ENCODE results near the gene MTPN. TPM values are rescaled to one million over a fixed set of nuclear protein-coding genes. Genes with fewer than 3 reads are reported as not detected.

The MTPN gene, protein sequence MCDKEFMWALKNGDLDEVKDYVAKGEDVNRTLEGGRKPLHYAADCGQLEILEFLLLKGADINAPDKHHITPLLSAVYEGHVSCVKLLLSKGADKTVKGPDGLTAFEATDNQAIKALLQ
- total RNA-seq: 10 to 100 TPM; 89.3 to 92.6 TPM
- 10 to 100 TPM; 63.0 to 88.8 TPM for polyA plus RNA-seq
- long read RNA-seq, donor 1, transcript MTPN-201 (4 exons, 3,738 nt): major isoform, 17 of 18 reads
- long read RNA-seq, donor 1, partial matches to known transcripts: 0 of 18 reads
- long read RNA-seq, donor 1, other reads (novel, unspliced or antisense): 1 of 18 reads
- long read RNA-seq, donor 2, transcript MTPN-201 (4 exons, 3,738 nt): major isoform, 20 of 22 reads
- long read RNA-seq, donor 2, partial matches to known transcripts: 1 of 22 reads
- long read RNA-seq, donor 2, other reads (novel, unspliced or antisense): 1 of 22 reads

- Histone ChIP-seq H3K27me3 (ENCODE audit: control insufficient read depth in 1 of 2, insufficient read depth in 2 of 2, low read length in 1 of 2) (no peaks in the 10 kb centered on the region), H3K9me3 (ENCODE audit: control insufficient read depth, low read length) (no peaks in the 10 kb centered on the region), H3K27ac (ENCODE audit: low read depth in 1 of 2, low read length in 2 of 2) (peak within 1 kb of the TSS; percentile 20 to 65), H3K4me3 (ENCODE audit: low read length in 2 of 2) (peak within 1 kb of the TSS; percentile 82 to 93), H3K4me1 (ENCODE audit: control insufficient read depth in 1 of 2, insufficient read depth in 2 of 2, low read length in 2 of 2) (peaks cover 2 to 4% of the 10 kb centered on the region in 2 donors), H3K36me3 (ENCODE audit: control insufficient read depth in 1 of 2, insufficient read depth in 2 of 2, low read length in 1 of 2) (no peaks in the 10 kb centered on the region)
- peak; percentile 100 for DNase-seq
- intact Hi-C loops (cut with DNase I): loop anchor here (1.0 to 2.0 kb wide), 2 partner anchors 314 to 315 kb away; partner anchors contain the start of gene STMP1 (in 2 of the 2)
- WGBS, 2 donors: 0 to 1% methylated on average over 46 to 47 of the region's 47 CpGs
- ATAC-seq (ENCODE audit: low FRiP score): peak; percentile 100
These were observed at the start of gene MTPN for GRCh38 chr7:135977007-135977741. TSS of gene MTPN (minus strand) at chr7:135977359. CDS start at chr7:135977100, 259 bp downstream.

DNA sequence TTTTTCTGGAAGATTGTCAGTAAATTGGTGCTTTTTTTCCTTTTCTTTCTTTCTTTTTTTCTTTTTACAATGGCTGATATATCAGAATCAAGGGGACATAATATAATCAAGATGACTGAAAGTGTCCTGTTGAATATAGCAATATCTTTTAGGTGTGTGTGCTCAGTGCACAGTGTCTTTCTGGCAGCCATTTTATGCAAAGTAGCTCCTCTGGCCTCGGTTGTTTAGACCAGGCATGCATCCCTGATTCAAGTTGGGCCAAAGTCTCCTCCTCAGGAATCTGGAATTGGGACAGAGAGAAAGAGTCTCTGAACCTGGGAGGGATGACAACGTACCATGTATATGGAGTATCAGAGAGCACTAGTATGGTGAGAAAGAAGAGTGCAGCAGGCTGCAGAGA lies 49.0 kb upstream of the MTPN start:
- no peaks in the 10 kb centered on the region for H3K4me1 ChIP-seq (ENCODE audit: control insufficient read depth in 1 of 2, insufficient read depth in 2 of 2, low read length in 2 of 2)
- ATAC-seq (ENCODE audit: low FRiP score) (no peak), DNase-seq (no peak)
- no peaks in the 10 kb centered on the region for H3K36me3 ChIP-seq (ENCODE audit: control insufficient read depth in 1 of 2, insufficient read depth in 2 of 2, low read length in 1 of 2)
- no peaks in the 10 kb centered on the region for H3K27me3 ChIP-seq (ENCODE audit: control insufficient read depth in 1 of 2, insufficient read depth in 2 of 2, low read length in 1 of 2)
- WGBS, 2 donors: 81 to 88% methylated on average over 2 of the region's 2 CpGs
- no peak overlapping the region for H3K4me3 ChIP-seq (ENCODE audit: low read length in 2 of 2)
- no peaks in the 10 kb centered on the region for H3K9me3 ChIP-seq (ENCODE audit: control insufficient read depth, low read length)
- intact Hi-C loops (cut with DNase I): no loop called here
- no peak overlapping the region for H3K27ac ChIP-seq (ENCODE audit: low read depth in 1 of 2, low read length in 2 of 2)

GRCh38 chr7:136023134-136023869 lies 46.1 kb upstream of the MTPN start:
- H3K9me3 ChIP-seq (ENCODE audit: control insufficient read depth, low read length): no peaks in the 10 kb centered on the region
- H3K4me1 ChIP-seq (ENCODE audit: control insufficient read depth in 1 of 2, insufficient read depth in 2 of 2, low read length in 2 of 2): no peaks in the 10 kb centered on the region
- H3K27me3 ChIP-seq (ENCODE audit: control insufficient read depth in 1 of 2, insufficient read depth in 2 of 2, low read length in 1 of 2): no peaks in the 10 kb centered on the region
- no peak overlapping the region for H3K4me3 ChIP-seq (ENCODE audit: low read length in 2 of 2)
- H3K27ac ChIP-seq (ENCODE audit: low read depth in 1 of 2, low read length in 2 of 2): no peak overlapping the region
- WGBS, 2 donors: 74 to 78% methylated on average over 2 of the region's 2 CpGs
- no peak for DNase-seq
- no peak for ATAC-seq (ENCODE audit: low FRiP score)
- intact Hi-C loops (cut with DNase I): no loop called here
- H3K36me3 ChIP-seq (ENCODE audit: control insufficient read depth in 1 of 2, insufficient read depth in 2 of 2, low read length in 1 of 2): no peaks in the 10 kb centered on the region

- peaks cover 0 to 1% of the 10 kb centered on the region in 2 donors for H3K27me3 ChIP-seq (ENCODE audit: control insufficient read depth in 1 of 2, insufficient read depth in 2 of 2, low read length in 1 of 2)
- H3K4me1 ChIP-seq (ENCODE audit: control insufficient read depth in 1 of 2, insufficient read depth in 2 of 2, low read length in 2 of 2): no peaks in the 10 kb centered on the region
- 71 to 88% methylated on average over 1 of the region's 1 CpG for WGBS, 2 donors
- H3K36me3 ChIP-seq (ENCODE audit: control insufficient read depth in 1 of 2, insufficient read depth in 2 of 2, low read length in 1 of 2): no peaks in the 10 kb centered on the region
- no peak overlapping the region for H3K27ac ChIP-seq (ENCODE audit: low read depth in 1 of 2, low read length in 2 of 2)
- DNase-seq: no peak
- no peaks in the 10 kb centered on the region for H3K9me3 ChIP-seq (ENCODE audit: control insufficient read depth, low read length)
- intact Hi-C loops (cut with DNase I): no loop called here
- ATAC-seq (ENCODE audit: low FRiP score): no peak
- no peak overlapping the region for H3K4me3 ChIP-seq (ENCODE audit: low read length in 2 of 2)
These were observed 43.4 kb upstream of the MTPN start for GRCh38 chr7:136020556-136020955.

DNA sequence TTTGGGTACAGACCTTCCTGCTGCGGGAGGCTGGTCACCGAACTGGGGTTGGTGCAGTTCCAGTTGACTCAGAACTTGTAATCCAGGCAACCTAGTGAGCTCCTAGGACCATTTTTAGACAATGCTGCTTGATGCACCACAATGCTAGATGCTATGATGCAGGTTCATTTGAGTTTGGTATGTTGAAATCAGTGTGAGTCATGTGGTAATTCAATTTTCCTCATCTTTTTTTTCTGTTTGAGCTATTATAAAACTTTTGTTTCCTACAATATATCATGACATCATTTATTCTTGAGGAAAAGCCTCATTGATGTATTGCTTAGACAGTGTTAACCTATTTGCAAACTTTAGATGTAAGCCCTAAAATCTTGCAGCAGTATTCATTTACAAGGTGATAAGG lies 40.9 kb upstream of the MTPN start:
- Histone ChIP-seq H3K9me3 (ENCODE audit: control insufficient read depth, low read length) (no peaks in the 10 kb centered on the region), H3K4me3 (ENCODE audit: low read length in 2 of 2) (no peak overlapping the region), H3K27ac (ENCODE audit: low read depth in 1 of 2, low read length in 2 of 2) (no peak overlapping the region), H3K4me1 (ENCODE audit: control insufficient read depth in 1 of 2, insufficient read depth in 2 of 2, low read length in 2 of 2) (no peaks in the 10 kb centered on the region), H3K36me3 (ENCODE audit: control insufficient read depth in 1 of 2, insufficient read depth in 2 of 2, low read length in 1 of 2) (no peaks in the 10 kb centered on the region), H3K27me3 (ENCODE audit: control insufficient read depth in 1 of 2, insufficient read depth in 2 of 2, low read length in 1 of 2) (peaks cover 0 to 1% of the 10 kb centered on the region in 2 donors)
- WGBS, 2 donors: 88 to 90% methylated on average over 2 of the region's 2 CpGs
- ATAC-seq (ENCODE audit: low FRiP score) (no peak), DNase-seq (no peak)
- intact Hi-C loops (cut with DNase I): no loop called here

DNA sequence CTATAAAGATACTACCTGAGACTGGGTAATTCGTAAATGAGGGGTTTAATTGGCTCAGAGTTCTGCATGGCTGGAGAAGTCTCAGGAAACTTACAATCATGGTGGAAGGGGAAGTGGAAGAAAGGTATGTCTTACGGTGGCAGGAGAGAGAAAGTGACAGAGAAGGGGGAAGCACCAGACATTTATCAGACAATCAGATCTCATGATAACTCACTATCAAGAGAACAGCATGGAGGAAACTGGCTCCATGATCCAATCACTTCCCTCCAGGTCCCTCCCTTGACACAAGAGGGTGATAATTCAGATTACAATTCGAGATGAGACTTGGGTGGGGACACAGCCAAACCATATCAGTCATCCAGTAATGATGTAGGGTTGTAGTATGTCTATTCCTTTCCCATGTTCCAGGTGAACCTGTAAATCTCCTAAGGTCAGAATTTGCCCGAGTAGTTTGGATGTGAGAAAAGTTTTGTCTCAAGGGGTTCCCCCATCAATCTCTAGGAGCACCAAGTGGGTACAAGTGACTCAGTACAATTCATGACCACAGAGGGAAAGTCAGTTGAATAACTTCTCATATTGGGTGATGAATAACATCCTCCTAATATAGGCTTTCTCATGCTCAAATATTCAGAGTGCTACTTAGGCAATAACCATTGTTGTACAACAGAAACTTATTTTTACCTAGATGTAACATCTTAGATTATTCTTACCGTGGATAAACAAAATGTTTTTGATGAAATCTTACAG lies 39.7 kb upstream of the MTPN start:
- H3K4me1 ChIP-seq (ENCODE audit: control insufficient read depth in 1 of 2, insufficient read depth in 2 of 2, low read length in 2 of 2): no peaks in the 10 kb centered on the region
- peaks cover 0 to 1% of the 10 kb centered on the region in 2 donors for H3K27me3 ChIP-seq (ENCODE audit: control insufficient read depth in 1 of 2, insufficient read depth in 2 of 2, low read length in 1 of 2)
- H3K9me3 ChIP-seq (ENCODE audit: control insufficient read depth, low read length): no peaks in the 10 kb centered on the region
- ATAC-seq (ENCODE audit: low FRiP score): no peak
- 71 to 74% methylated on average over 5 of the region's 5 CpGs for WGBS, 2 donors
- no peak overlapping the region for H3K27ac ChIP-seq (ENCODE audit: low read depth in 1 of 2, low read length in 2 of 2)
- intact Hi-C loops (cut with DNase I): no loop called here
- no peak overlapping the region for H3K4me3 ChIP-seq (ENCODE audit: low read length in 2 of 2)
- no peaks in the 10 kb centered on the region for H3K36me3 ChIP-seq (ENCODE audit: control insufficient read depth in 1 of 2, insufficient read depth in 2 of 2, low read length in 1 of 2)
- no peak for DNase-seq

DNA sequence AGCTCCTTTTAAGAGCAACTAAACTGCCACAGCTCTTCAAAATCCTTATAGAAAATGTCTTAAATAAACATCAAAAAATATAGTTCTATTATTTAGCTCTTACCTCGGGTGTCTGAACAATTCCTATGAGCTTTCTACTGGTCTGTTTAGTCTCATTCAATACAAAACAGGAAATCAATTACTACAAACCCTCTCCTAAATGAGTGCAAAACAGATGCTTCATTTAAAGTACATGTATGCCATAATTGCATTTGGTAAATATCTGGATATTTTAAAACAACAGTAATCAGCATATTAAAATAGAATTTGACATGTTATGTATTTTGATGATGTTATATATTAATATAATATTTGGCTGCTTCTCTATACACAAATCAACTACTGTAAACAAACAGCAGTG lies 38.5 kb upstream of the MTPN start:
- Histone ChIP-seq H3K27ac (ENCODE audit: low read depth in 1 of 2, low read length in 2 of 2) (no peak overlapping the region), H3K9me3 (ENCODE audit: control insufficient read depth, low read length) (no peaks in the 10 kb centered on the region), H3K27me3 (ENCODE audit: control insufficient read depth in 1 of 2, insufficient read depth in 2 of 2, low read length in 1 of 2) (peaks cover 0 to 1% of the 10 kb centered on the region in 2 donors), H3K4me1 (ENCODE audit: control insufficient read depth in 1 of 2, insufficient read depth in 2 of 2, low read length in 2 of 2) (no peaks in the 10 kb centered on the region), H3K36me3 (ENCODE audit: control insufficient read depth in 1 of 2, insufficient read depth in 2 of 2, low read length in 1 of 2) (no peaks in the 10 kb centered on the region), H3K4me3 (ENCODE audit: low read length in 2 of 2) (no peak overlapping the region)
- intact Hi-C loops (cut with DNase I): no loop called here
- no peak for DNase-seq
- ATAC-seq (ENCODE audit: low FRiP score): no peak
- WGBS, 2 donors: 24 to 29% methylated on average over 1 of the region's 1 CpG

DNA sequence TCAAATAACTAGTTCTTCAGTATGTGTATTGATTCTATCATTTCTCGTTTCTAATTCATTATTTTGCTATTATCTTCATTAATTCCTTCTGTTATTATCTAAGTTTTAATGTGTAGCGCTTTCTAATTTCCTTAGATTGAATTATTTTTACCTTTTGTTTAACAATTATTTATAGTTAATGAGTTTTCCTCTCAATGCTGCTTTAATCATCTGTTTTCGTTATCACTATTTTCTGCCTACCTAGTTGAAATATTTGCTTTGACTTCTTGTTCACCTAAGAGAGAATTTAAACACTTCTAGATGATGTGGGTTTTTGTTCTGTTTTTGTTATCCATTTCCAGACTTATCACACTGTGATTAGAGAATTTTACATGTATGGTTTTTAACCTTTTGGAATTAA lies 37.5 kb upstream of the MTPN start:
- no peak overlapping the region for H3K27ac ChIP-seq (ENCODE audit: low read depth in 1 of 2, low read length in 2 of 2)
- no peak overlapping the region for H3K4me3 ChIP-seq (ENCODE audit: low read length in 2 of 2)
- H3K4me1 ChIP-seq (ENCODE audit: control insufficient read depth in 1 of 2, insufficient read depth in 2 of 2, low read length in 2 of 2): no peaks in the 10 kb centered on the region
- peaks cover 0 to 1% of the 10 kb centered on the region in 2 donors for H3K27me3 ChIP-seq (ENCODE audit: control insufficient read depth in 1 of 2, insufficient read depth in 2 of 2, low read length in 1 of 2)
- DNase-seq (no peak), ATAC-seq (ENCODE audit: low FRiP score) (no peak)
- H3K9me3 ChIP-seq (ENCODE audit: control insufficient read depth, low read length): no peaks in the 10 kb centered on the region
- intact Hi-C loops (cut with DNase I): no loop called here
- no peaks in the 10 kb centered on the region for H3K36me3 ChIP-seq (ENCODE audit: control insufficient read depth in 1 of 2, insufficient read depth in 2 of 2, low read length in 1 of 2)
- WGBS, 2 donors: 88 to 89% methylated on average over 3 of the region's 3 CpGs

All from aorta (tissue), 5 donors.